Karpas-422 (cell line): ENCODE results near the gene AFF1. TPM values are rescaled to one million over a fixed set of nuclear protein-coding genes. Genes with fewer than 3 reads are reported as not detected.
A peak's percentile ranks its signal among the peaks of the same experiment; 100 is the strongest.

Experiments
- DNase-seq: peaks from one replicate; pipeline ENCODE4 v3.0.0-alpha.2; 2015
- H2AFZ ChIP-seq: fragments of 200-600 bp; sonication (generic); 2 replicates; pipeline ENCODE4 v1.6.1; 2014; ENCODE audit warnings: antibody characterized with exemption, low read length, mixed read lengths
- H3K27ac ChIP-seq: fragments of 200-600 bp; sonication (generic); 2 replicates; pipeline ENCODE4 v1.5.1; 2014; ENCODE audit warnings: mild to moderate bottlenecking, low read length, moderate library complexity
- H3K27me3 ChIP-seq: fragments of 200-600 bp; sonication (generic); 2 replicates; pipeline ENCODE4 v1.6.1; 2014; ENCODE audit warnings: low read length, mixed read lengths
- H3K36me3 ChIP-seq: fragments of 200-600 bp; sonication (generic); 2 replicates; pipeline ENCODE4 v1.6.1; 2014; ENCODE audit warnings: low read length, mixed read lengths; ENCODE audit not compliant: insufficient read depth
- H3K4me1 ChIP-seq: fragments of 200-600 bp; sonication (generic); 2 replicates; pipeline ENCODE4 v1.6.1; 2014; ENCODE audit warnings: mild to moderate bottlenecking, low read length, mixed read lengths
- H3K4me2 ChIP-seq: fragments of 200-600 bp; sonication (generic); 2 replicates; pipeline ENCODE4 v1.6.1; 2014; ENCODE audit warnings: low read length, low read depth, mild to moderate bottlenecking; ENCODE audit not compliant: poor library complexity, severe bottlenecking
- H3K4me3 ChIP-seq: fragments of 200-600 bp; sonication (generic); 2 replicates; pipeline ENCODE4 v1.5.1; 2014; ENCODE audit warnings: mild to moderate bottlenecking, antibody characterized with exemption, low read length, mixed read lengths
- H3K79me2 ChIP-seq: fragments of 200-600 bp; sonication (generic); 2 replicates; pipeline ENCODE4 v1.6.1; 2014; ENCODE audit warnings: mild to moderate bottlenecking, low read length, mixed read lengths
- H3K9ac ChIP-seq: fragments of 200-600 bp; sonication (generic); 2 replicates; pipeline ENCODE4 v1.6.0; 2014; ENCODE audit warnings: low read length
- H3K9me2 ChIP-seq: fragments of 200-600 bp; sonication (generic), shearing (Covaris generic); replicated peaks from 2 replicates; pipeline ENCODE4 v1.6.0; 2014; ENCODE audit warnings: mild to moderate bottlenecking, low read length, moderate library complexity; ENCODE audit not compliant: insufficient read depth
- H3K9me3 ChIP-seq: fragments of 300-700, 200-600 bp; sonication (generic); 2 replicates; pipeline ENCODE4 v1.6.1; 2014; ENCODE audit warnings: low read length, mixed read lengths
- H4K20me1 ChIP-seq: fragments of 200-600 bp; sonication (generic); 2 replicates; pipeline ENCODE4 v1.6.1; 2014; ENCODE audit warnings: mild to moderate bottlenecking, antibody characterized with exemption, low read length, low read depth; ENCODE audit not compliant: insufficient read depth
- total RNA-seq: library from RNA; depleted of rRNA; stranded (reverse); fragments of >200 nt; shearing (Covaris generic); gene quantifications from 2 replicates; pipeline ENCODE4 v1.2.3, GENCODE V29; 2014; ENCODE audit warnings: low replicate concordance

The AFF1 gene
- total RNA-seq, 1 experiment from 2014 or later, result 6.6 TPM

- Histone ChIP-seq H3K4me3 (peak overlapping the region; percentile 75), H3K36me3 (no peaks in the 10 kb centered on the region), H3K9ac (no peak overlapping the region), H3K27me3 (no peaks in the 10 kb centered on the region), H3K4me1 (peaks cover 37% of the 10 kb centered on the region), H3K27ac (no peak overlapping the region), H2AFZ (no peak overlapping the region), H3K9me3 (no peaks in the 10 kb centered on the region), H4K20me1 (peaks cover 24% of the 10 kb centered on the region; the same call in 1 of the 2 replicates), H3K9me2 (no peaks in the 10 kb centered on the region), H3K79me2 (no peaks in the 10 kb centered on the region), H3K4me2 (peak overlapping the region; percentile 75)
- no peak for DNase-seq
Observed at GRCh38 chr4:87005369-87005689, 70.5 kb downstream of the AFF1 start.

- peak overlapping the region; percentile 75 for H3K4me2 ChIP-seq
- H3K27me3 ChIP-seq, result no peaks in the 10 kb centered on the region
- no peaks in the 10 kb centered on the region for H3K79me2 ChIP-seq
- H3K9ac ChIP-seq, result peak overlapping the region; percentile 72
- H3K4me3 ChIP-seq, result peak overlapping the region; percentile 75
- peaks cover 37% of the 10 kb centered on the region for H3K4me1 ChIP-seq
- no peaks in the 10 kb centered on the region for H3K36me3 ChIP-seq
- no peaks in the 10 kb centered on the region for H3K9me3 ChIP-seq
- 0 out of 2 replicates have a peak overlapping the region, but pooled peaks have one; percentile 8 for H3K27ac ChIP-seq
- H4K20me1 ChIP-seq, result peaks cover 24% of the 10 kb centered on the region; the same call in 1 of the 2 replicates
- H3K9me2 ChIP-seq, result no peaks in the 10 kb centered on the region
- DNase-seq, result peak; percentile 48
- H2AFZ ChIP-seq, result 0 out of 2 replicates have a peak overlapping the region, but pooled peaks have one; percentile 84
Observed at GRCh38 chr4:87005690-87006425, 71.0 kb downstream of the AFF1 start.

- Histone ChIP-seq H3K27me3 (no peaks in the 10 kb centered on the region), H3K9me3 (no peaks in the 10 kb centered on the region), H3K4me2 (peak overlapping the region; percentile 75), H3K9ac (peak overlapping the region; percentile 72), H3K27ac (peak overlapping the region; percentile 8; the same call in 1 of the 2 replicates), H3K36me3 (no peaks in the 10 kb centered on the region), H3K4me1 (peaks cover 37% of the 10 kb centered on the region), H3K4me3 (peak overlapping the region; percentile 75), H4K20me1 (peaks cover 24% of the 10 kb centered on the region; the same call in 1 of the 2 replicates), H2AFZ (peak overlapping the region; percentile 84; the same call in 1 of the 2 replicates), H3K79me2 (no peaks in the 10 kb centered on the region), H3K9me2 (no peaks in the 10 kb centered on the region)
- DNase-seq, result no peak
Observed at GRCh38 chr4:87006426-87006675, 71.5 kb downstream of the AFF1 start.

- no peaks in the 10 kb centered on the region for H3K36me3 ChIP-seq
- peak overlapping the region; percentile 84 for H2AFZ ChIP-seq
- no peaks in the 10 kb centered on the region for H3K79me2 ChIP-seq
- H3K27me3 ChIP-seq, result no peaks in the 10 kb centered on the region
- H3K9me2 ChIP-seq, result no peaks in the 10 kb centered on the region
- peak overlapping the region; percentile 72 for H3K9ac ChIP-seq
- H3K4me3 ChIP-seq, result peak overlapping the region; percentile 75
- peak overlapping the region; percentile 8 for H3K27ac ChIP-seq
- H3K4me2 ChIP-seq, result peak overlapping the region; percentile 75
- peak; percentile 90 for DNase-seq
- H3K4me1 ChIP-seq, result peaks cover 37% of the 10 kb centered on the region
- H4K20me1 ChIP-seq, result peaks cover 28% of the 10 kb centered on the region; the same call in 1 of the 2 replicates
- no peaks in the 10 kb centered on the region for H3K9me3 ChIP-seq
Observed at GRCh38 chr4:87006676-87007527, 72.1 kb downstream of the AFF1 start.

GRCh38 chr4:87007528-87008446 is 73.0 kb downstream of the AFF1 start:
- DNase-seq, result peak; percentile 43
- Histone ChIP-seq H4K20me1 (peaks cover 28% of the 10 kb centered on the region; the same call in 1 of the 2 replicates), H3K9ac (peak overlapping the region; percentile 72), H2AFZ (peak overlapping the region; percentile 84; the same call in 1 of the 2 replicates), H3K4me3 (peak overlapping the region; percentile 75), H3K4me1 (peaks cover 43% of the 10 kb centered on the region), H3K9me2 (no peaks in the 10 kb centered on the region), H3K36me3 (no peaks in the 10 kb centered on the region), H3K27ac (no peak overlapping the region), H3K9me3 (no peaks in the 10 kb centered on the region), H3K27me3 (no peaks in the 10 kb centered on the region), H3K79me2 (no peaks in the 10 kb centered on the region), H3K4me2 (peak overlapping the region; percentile 75)

GRCh38 chr4:87009095-87009648 is 74.4 kb downstream of the AFF1 start:
- Histone ChIP-seq H3K36me3 (no peaks in the 10 kb centered on the region), H3K9ac (no peak overlapping the region), H4K20me1 (peaks cover 28% of the 10 kb centered on the region; the same call in 1 of the 2 replicates), H3K4me1 (peaks cover 44% of the 10 kb centered on the region), H3K9me3 (no peaks in the 10 kb centered on the region), H3K79me2 (no peaks in the 10 kb centered on the region), H3K27ac (no peak overlapping the region), H2AFZ (no peak overlapping the region), H3K9me2 (no peaks in the 10 kb centered on the region), H3K27me3 (no peaks in the 10 kb centered on the region), H3K4me2 (no peak overlapping the region), H3K4me3 (no peak overlapping the region)
- DNase-seq, result peak; percentile 42

GRCh38 chr4:87010192-87010591 is 75.4 kb downstream of the AFF1 start:
- Histone ChIP-seq H4K20me1 (peaks cover 21% of the 10 kb centered on the region; the same call in 1 of the 2 replicates), H3K9ac (no peak overlapping the region)

More at GRCh38 chr4:87010192-87010591, 75.4 kb downstream of the AFF1 start:
- Histone ChIP-seq H3K9me3 (no peaks in the 10 kb centered on the region), H3K79me2 (no peaks in the 10 kb centered on the region), H3K9me2 (no peaks in the 10 kb centered on the region), H3K27ac (no peak overlapping the region), H3K36me3 (no peaks in the 10 kb centered on the region), H3K4me3 (no peak overlapping the region), H2AFZ (no peak overlapping the region), H3K27me3 (no peaks in the 10 kb centered on the region), H3K4me2 (no peak overlapping the region), H3K4me1 (peaks cover 37% of the 10 kb centered on the region)
- DNase-seq, result no peak
